ENCODE results near the gene KCTD1. TPM values are rescaled to one million over a fixed set of nuclear protein-coding genes. Genes with fewer than 3 reads are reported as not detected.

The KCTD1 gene
- total and polyA plus RNA-seq, 2 of the 8 experiments (the other 6 are each of a cell fraction or from before 2014, with no cell fraction given), result 7.7 to 14.0 TPM

- Histone ChIP-seq H3K4me1 (replicated peaks in 1 of 4; ENCODE audit: control insufficient read depth in 3 of 4, insufficient read depth in 4 of 4, low read length in 3 of 4) (no peaks in the 10 kb centered on the region), H2BK5ac (ENCODE audit: low read depth, low read length) (no peak overlapping the region), H3K4me2 (ENCODE audit: insufficient read depth in 1 of 2, low read depth in 2 of 2, low read length in 2 of 2) (no peak overlapping the region), H2AFZ (ENCODE audit: low read length) (no peak overlapping the region), H3K18ac (ENCODE audit: extremely low read depth, low read length) (no peak overlapping the region), H3K27me3 (replicated peaks in 1 of 4; ENCODE audit: control insufficient read depth in 3 of 4, extremely low read depth in 1 of 4, insufficient read depth in 3 of 4, low read length in 3 of 4) (no peaks in the 10 kb centered on the region), H2BK120ac (replicated peaks; ENCODE audit: low read depth, low read length) (no peak overlapping the region), H2AK5ac (ENCODE audit: low read depth, low read length) (no peak overlapping the region), H3K23me2 (ENCODE audit: low read depth, low read length) (no peaks in the 10 kb centered on the region; the same call in 1 of the 2 replicates), H4K5ac (ENCODE audit: insufficient read length, low read depth, low read length) (no peak overlapping the region), H4K91ac (replicated peaks; ENCODE audit: insufficient read length, low read length) (no peak overlapping the region), H3K79me1 (ENCODE audit: low read depth, low read length) (no peaks in the 10 kb centered on the region), H3K36me3 (ENCODE audit: control insufficient read depth in 2 of 4, insufficient read depth in 4 of 4, low read length in 3 of 4) (no peaks in the 10 kb centered on the region), H4K8ac (ENCODE audit: extremely low read depth, insufficient read depth, low read length) (no peak overlapping the region), H2BK12ac (ENCODE audit: low read depth, low read length) (no peak overlapping the region), H3K27ac (ENCODE audit: low read depth, low read length) (no peak overlapping the region), H3K23ac (ENCODE audit: insufficient read length) (no peak overlapping the region), H3K4ac (replicated peaks; ENCODE audit: insufficient read length, low read depth, low read length) (no peak overlapping the region), H3K56ac (replicated peaks; ENCODE audit: insufficient read length, low read depth, low read length) (no peak overlapping the region), H3K4me3 (ENCODE audit: extremely low read depth in 1 of 4, insufficient read depth in 2 of 4, low read depth in 3 of 4, low read length in 4 of 4) (no peak overlapping the region), H2BK20ac (ENCODE audit: low read length) (no peak overlapping the region), H3K9me3 (ENCODE audit: insufficient read depth in 2 of 2, low read depth in 1 of 2, low read length in 1 of 2) (no peaks in the 10 kb centered on the region), H4K20me1 (replicated peaks in 1 of 2; ENCODE audit: control insufficient read depth in 1 of 2, insufficient read depth in 2 of 2, low read length in 2 of 2) (no peaks in the 10 kb centered on the region), H2BK15ac (ENCODE audit: low read length) (no peak overlapping the region), H3K14ac (ENCODE audit: insufficient read length) (no peak overlapping the region), H3K9ac (replicated peaks in 1 of 4; ENCODE audit: extremely low read depth in 1 of 4, low read depth in 3 of 4, low read length in 3 of 4) (no peak overlapping the region), H3K79me2 (ENCODE audit: control insufficient read depth in 1 of 2, insufficient read depth in 2 of 2, low read length in 2 of 2) (no peaks in the 10 kb centered on the region)
- FAIRE-seq (no peak), DNase-seq (ENCODE audit: low read depth in 1 of 2, low spot score in 2 of 2) (no peak)
- ChIA-PET CTCF (ENCODE audit: partially characterized antibody) (interaction anchor here (1.7 to 3.2 kb wide), 2 partner anchors 11 to 41 kb away, joined by 3 to 16 read pairs; no protein-coding TSS in a partner anchor), POLR2A (ENCODE audit: partially characterized antibody) (no interaction called here)
- 98% methylated on average over 8 of the region's 8 CpGs; no CpG with 5 or more reads in 1 of the 2 experiments for WGBS, 2 experiments (ENCODE audit: extremely low coverage in 1 of 2, insufficient coverage in 1 of 2, insufficient read length in 1 of 2, insufficient replicate concordance in 2 of 2, low coverage in 1 of 2, low lambda C conversion rate in 2 of 2, missing lambda C conversion rate in 1 of 2)
- TF ChIP-seq BACH1 (IDR thresholded peaks at IDR 0.05; ENCODE audit: low read length) (no peak), TCF12 (IDR thresholded peaks at IDR 0.05; ENCODE audit: low read depth, low read length) (no peak), TAF7 (optimal IDR thresholded peaks at IDR 0.05; ENCODE audit: borderline replicate concordance, low read depth, low read length) (no peak), SIX5 (IDR thresholded peaks at IDR 0.05; ENCODE audit: low read depth, low read length) (no peak), KDM5A (IDR thresholded peaks at IDR 0.05; ENCODE audit: low read length) (no peak), GABPA (IDR thresholded peaks at IDR 0.05; ENCODE audit: borderline replicate concordance, insufficient read depth, low read length) (no peak), POLR2A (IDR thresholded peaks at IDR 0.05; ENCODE audit: control extremely low read depth in 1 of 2, low read depth in 2 of 2, low read length in 2 of 2) (no peak)
Measured at GRCh38 chr18:26506012-26506411, 42.3 kb downstream of the KCTD1 start.

All from H1 (cell line).